Breast epithelium (tissue), 3 donors: ENCODE measurements around the gene SQOR.

Experiments used
- CTCF ChIP-seq, 3 donors: fragments of 450-650 bp; IDR thresholded peaks; one replicate each; pipeline ENCODE4 v1.5.1; 2016 to 2017; ENCODE audit warnings: antibody characterized with exemption in 3 of 3, mild to moderate bottlenecking in 3 of 3, moderate library complexity in 3 of 3
- POLR2A ChIP-seq: fragments of 450-650 bp; IDR thresholded peaks from one replicate; pipeline ENCODE4 v1.6.1; 2016; ENCODE audit warnings: antibody characterized with exemption, mild to moderate bottlenecking, moderate library complexity
- POLR2AphosphoS5 ChIP-seq, 3 donors: sonication (generic); formaldehyde crosslinking; IDR thresholded peaks; one replicate each; pipeline ENCODE4 v1.6.1; 2017; ENCODE audit warnings: antibody characterized with exemption in 3 of 3

GRCh38 chr15:45657764-45658545 is 23.1 kb downstream of the SQOR start:
- no peak for TF ChIP-seq POLR2A
- TF ChIP-seq CTCF (IDR thresholded peaks at IDR 0.05) = no peak
- no peak for TF ChIP-seq POLR2AphosphoS5 (IDR thresholded peaks at IDR 0.05)
